ENCODE results near the gene MLANA.

DNA sequence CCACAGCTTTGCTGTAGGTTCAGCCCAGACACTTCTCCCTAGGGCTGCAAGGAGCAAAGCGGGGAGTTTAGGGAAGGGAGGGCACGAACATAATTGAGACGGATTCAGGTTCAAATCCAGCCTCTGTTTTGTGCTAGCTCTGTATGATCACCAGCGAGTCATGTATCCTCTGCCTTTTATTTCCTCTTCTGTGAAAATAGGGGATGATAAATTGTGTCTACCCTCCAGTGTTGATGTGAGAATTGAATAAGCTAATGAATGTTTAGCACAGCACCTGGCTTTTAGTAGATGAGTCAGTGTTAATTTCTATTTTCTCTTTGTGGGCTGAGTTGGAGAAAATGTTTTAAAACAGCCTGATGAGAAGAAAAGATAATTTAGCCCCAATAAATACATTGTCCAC is 6.2 kb downstream of the MLANA start:
- TF ChIP-seq EZH2phosphoT487 (IDR thresholded peaks at IDR 0.05; ENCODE audit: low read depth, severe bottlenecking, unreplicated experiment): no peak
- TF ChIP-seq, protein P1, sequence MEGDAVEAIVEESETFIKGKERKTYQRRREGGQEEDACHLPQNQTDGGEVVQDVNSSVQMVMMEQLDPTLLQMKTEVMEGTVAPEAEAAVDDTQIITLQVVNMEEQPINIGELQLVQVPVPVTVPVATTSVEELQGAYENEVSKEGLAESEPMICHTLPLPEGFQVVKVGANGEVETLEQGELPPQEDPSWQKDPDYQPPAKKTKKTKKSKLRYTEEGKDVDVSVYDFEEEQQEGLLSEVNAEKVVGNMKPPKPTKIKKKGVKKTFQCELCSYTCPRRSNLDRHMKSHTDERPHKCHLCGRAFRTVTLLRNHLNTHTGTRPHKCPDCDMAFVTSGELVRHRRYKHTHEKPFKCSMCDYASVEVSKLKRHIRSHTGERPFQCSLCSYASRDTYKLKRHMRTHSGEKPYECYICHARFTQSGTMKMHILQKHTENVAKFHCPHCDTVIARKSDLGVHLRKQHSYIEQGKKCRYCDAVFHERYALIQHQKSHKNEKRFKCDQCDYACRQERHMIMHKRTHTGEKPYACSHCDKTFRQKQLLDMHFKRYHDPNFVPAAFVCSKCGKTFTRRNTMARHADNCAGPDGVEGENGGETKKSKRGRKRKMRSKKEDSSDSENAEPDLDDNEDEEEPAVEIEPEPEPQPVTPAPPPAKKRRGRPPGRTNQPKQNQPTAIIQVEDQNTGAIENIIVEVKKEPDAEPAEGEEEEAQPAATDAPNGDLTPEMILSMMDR (IDR thresholded peaks at IDR 0.05; ENCODE audit: poor library complexity): no peak
